ENCODE measurements around the gene MRC2. TPM values are rescaled to one million over a fixed set of nuclear protein-coding genes. Genes with fewer than 3 reads are reported as not detected.

MRC2 gene
- total RNA-seq, 1 experiment from 2014 or later, result 12.3 TPM

- BruUV-seq (replicated peaks), result no TSS peak
- H3K4me1 Mint-ChIP-seq (ENCODE audit: insufficient read depth, unreplicated experiment), result peaks cover 15% of the 10 kb centered on the region
- ChIA-PET POLR2A (interaction anchor here (0.8 to 1.2 kb wide), 2 partner anchors 15 to 45 kb away, joined by 3 to 4 read pairs; no protein-coding TSS in a partner anchor), CTCF (no interaction called here)
- peaks cover 12% of the 10 kb centered on the region for H3K36me3 Mint-ChIP-seq (ENCODE audit: insufficient read depth, unreplicated experiment)
- TF ChIP-seq CTCF (IDR thresholded peaks at IDR 0.05; ENCODE audit: unreplicated experiment), result no peak
- H3K27me3 Mint-ChIP-seq (ENCODE audit: insufficient read depth, unreplicated experiment), result no peaks in the 10 kb centered on the region
- no peak overlapping the region for H3K4me3 Mint-ChIP-seq (ENCODE audit: unreplicated experiment)
- DNase-seq (ENCODE audit: unreplicated experiment), result no peak
- no peak overlapping the region for H3K27ac Mint-ChIP-seq (ENCODE audit: low read depth, unreplicated experiment)
- intact Hi-C loops (cut with micrococcal nuclease), result no loop called here
- no peaks in the 10 kb centered on the region for H3K9me3 Mint-ChIP-seq (ENCODE audit: unreplicated experiment)
Measured at GRCh38 chr17:62625870-62626200, 1.6 kb upstream of the MRC2 start.

- H3K36me3 Mint-ChIP-seq (ENCODE audit: insufficient read depth, unreplicated experiment), result peaks cover 12% of the 10 kb centered on the region
- no peak for TF ChIP-seq CTCF (IDR thresholded peaks at IDR 0.05; ENCODE audit: unreplicated experiment)
- no peaks in the 10 kb centered on the region for H3K27me3 Mint-ChIP-seq (ENCODE audit: insufficient read depth, unreplicated experiment)
- BruUV-seq (replicated peaks), result no TSS peak
- H3K4me1 Mint-ChIP-seq (ENCODE audit: insufficient read depth, unreplicated experiment), result peaks cover 15% of the 10 kb centered on the region
- ChIA-PET POLR2A (interaction anchor here (0.6 kb wide), 1 partner anchor 1109 kb away, joined by 3 read pairs; no protein-coding TSS in a partner anchor), CTCF (interaction anchor here (0.6 kb wide), 1 partner anchor 33 kb away, joined by 3 read pairs; no protein-coding TSS in a partner anchor)
- H3K4me3 Mint-ChIP-seq (ENCODE audit: unreplicated experiment), result peak overlapping the region; percentile 74
- DNase-seq (ENCODE audit: unreplicated experiment), result peak; percentile 72
- H3K27ac Mint-ChIP-seq (ENCODE audit: low read depth, unreplicated experiment), result no peak overlapping the region
- intact Hi-C loops (cut with micrococcal nuclease), result no loop called here
- no peaks in the 10 kb centered on the region for H3K9me3 Mint-ChIP-seq (ENCODE audit: unreplicated experiment)
Measured at GRCh38 chr17:62626719-62627218, 701 bp upstream of the MRC2 start.

GRCh38 chr17:62627904-62628633 is 599 bp downstream of the MRC2 start:
- peak; percentile 39 for DNase-seq (ENCODE audit: unreplicated experiment)
- CTCF ChIA-PET, result interaction anchor here (1.1 kb wide), 1 partner anchor 11 kb away, joined by 3 read pairs; no protein-coding TSS in a partner anchor
- POLR2A ChIA-PET, result no interaction called here
- peaks cover 15% of the 10 kb centered on the region for H3K4me1 Mint-ChIP-seq (ENCODE audit: insufficient read depth, unreplicated experiment)
- peak overlapping the region; percentile 74 for H3K4me3 Mint-ChIP-seq (ENCODE audit: unreplicated experiment)
- no peaks in the 10 kb centered on the region for H3K27me3 Mint-ChIP-seq (ENCODE audit: insufficient read depth, unreplicated experiment)
- no peaks in the 10 kb centered on the region for H3K9me3 Mint-ChIP-seq (ENCODE audit: unreplicated experiment)
- no TSS peak for BruUV-seq (replicated peaks)
- intact Hi-C loops (cut with micrococcal nuclease), result no loop called here
- H3K27ac Mint-ChIP-seq (ENCODE audit: low read depth, unreplicated experiment), result no peak overlapping the region
- H3K36me3 Mint-ChIP-seq (ENCODE audit: insufficient read depth, unreplicated experiment), result peaks cover 6% of the 10 kb centered on the region
- TF ChIP-seq CTCF (IDR thresholded peaks at IDR 0.05; ENCODE audit: unreplicated experiment), result no peak

GRCh38 chr17:62628831-62629555 is 1.5 kb downstream of the MRC2 start:
- Mint-ChIP-seq H3K4me1 (ENCODE audit: insufficient read depth, unreplicated experiment) (peaks cover 15% of the 10 kb centered on the region), H3K9me3 (ENCODE audit: unreplicated experiment) (no peaks in the 10 kb centered on the region), H3K36me3 (ENCODE audit: insufficient read depth, unreplicated experiment) (peaks cover 5% of the 10 kb centered on the region), H3K4me3 (ENCODE audit: unreplicated experiment) (peak overlapping the region; percentile 74), H3K27ac (ENCODE audit: low read depth, unreplicated experiment) (no peak overlapping the region), H3K27me3 (ENCODE audit: insufficient read depth, unreplicated experiment) (no peaks in the 10 kb centered on the region)
- ChIA-PET CTCF (interaction anchor here (0.6 to 1.1 kb wide), 2 partner anchors 10 to 329 kb away, joined by 3 read pairs; no protein-coding TSS in a partner anchor), POLR2A (no interaction called here)
- TF ChIP-seq CTCF (IDR thresholded peaks at IDR 0.05; ENCODE audit: unreplicated experiment), result no peak
- intact Hi-C loops (cut with micrococcal nuclease), result no loop called here
- DNase-seq (ENCODE audit: unreplicated experiment), result no peak
- BruUV-seq (replicated peaks), result no TSS peak

Data from MCF 10A (cell line).